NCI-H2029 (cell line): ENCODE measurements around the gene ZBTB7C.
A peak's percentile ranks its signal among the peaks of the same experiment; 100 is the strongest.
"Not testable (repeated sequence)": the region's sequence is repeated elsewhere in the genome, so short reads cannot be mapped to it uniquely, and the experiment has no call there.

ENCODE experiments used
- DNase-seq: peaks from one replicate; lab custom pipeline; 2025; lab: John Stamatoyannopoulos, UW

Gene ZBTB7C

GRCh38 chr18:48295586-48296311, 113.4 kb downstream of the ZBTB7C start:
- DNase-seq = no peak

- DNase-seq = no peak
These were observed 114.1 kb downstream of the ZBTB7C start for GRCh38 chr18:48294899-48295585.

GRCh38 chr18:48293954-48294898, 115.0 kb downstream of the ZBTB7C start:
- DNase-seq = peak; percentile 89

GRCh38 chr18:48292782-48293424, 116.3 kb downstream of the ZBTB7C start:
- DNase-seq = no peak

- DNase-seq = no peak
These were observed 117.0 kb downstream of the ZBTB7C start for GRCh38 chr18:48292229-48292628.

GRCh38 chr18:48290162-48290926, 118.8 kb downstream of the ZBTB7C start:
- DNase-seq = no peak

GRCh38 chr18:48284743-48285142, 124.4 kb downstream of the ZBTB7C start:
- DNase-seq = no peak

GRCh38 chr18:48284011-48284410, 125.2 kb downstream of the ZBTB7C start:
- not testable (repeated sequence) for DNase-seq

- not testable (repeated sequence) for DNase-seq
These were observed 127.7 kb downstream of the ZBTB7C start for GRCh38 chr18:48281460-48281859.

- no peak for DNase-seq
These were observed 129.9 kb downstream of the ZBTB7C start for GRCh38 chr18:48279312-48279711.

GRCh38 chr18:48278081-48278480, 131.1 kb downstream of the ZBTB7C start:
- no peak for DNase-seq

- peak; percentile 15 for DNase-seq
These were observed 134.9 kb downstream of the ZBTB7C start for GRCh38 chr18:48274301-48274700.

- DNase-seq = no peak
These were observed 138.3 kb downstream of the ZBTB7C start for GRCh38 chr18:48270929-48271328.

GRCh38 chr18:48265328-48265727, 143.9 kb downstream of the ZBTB7C start:
- DNase-seq = no peak

GRCh38 chr18:48263914-48264902, 145.0 kb downstream of the ZBTB7C start:
- no peak for DNase-seq

GRCh38 chr18:48263192-48263853, 145.9 kb downstream of the ZBTB7C start:
- DNase-seq = no peak

- DNase-seq = no peak
These were observed 148.9 kb downstream of the ZBTB7C start for GRCh38 chr18:48260237-48260636.

- no peak for DNase-seq
These were observed 152.3 kb downstream of the ZBTB7C start for GRCh38 chr18:48256848-48257247.

GRCh38 chr18:48254077-48254602, 155.0 kb downstream of the ZBTB7C start:
- DNase-seq = no peak
